MM.1S (cell line): Measurements from ENCODE around the gene PITPNM3.
A peak's percentile ranks its signal among the peaks of the same experiment; 100 is the strongest.

Source experiments
- DNase-seq: peaks from one replicate; pipeline ENCODE4 v3.0.0-alpha.2; 2015
- H2AFZ ChIP-seq: fragments of 300-600 bp; sonication (generic); 2 replicates; pipeline ENCODE4 v1.6.0; 2016; ENCODE audit warnings: antibody characterized with exemption, low read length
- H3F3A ChIP-seq: fragments of 300-600 bp; sonication (generic); 2 replicates; pipeline ENCODE4 v1.6.1; 2016; ENCODE audit warnings: mild to moderate bottlenecking, antibody characterized with exemption, low read length, moderate library complexity, mixed read lengths; ENCODE audit not compliant: insufficient read depth
- H3K27ac ChIP-seq: fragments of 300-600 bp; sonication (generic); 2 replicates; pipeline ENCODE4 v1.5.1; 2016; ENCODE audit warnings: mild to moderate bottlenecking, low read length
- H3K27me3 ChIP-seq: fragments of 300-600 bp; sonication (generic); replicated peaks from 2 replicates; pipeline ENCODE4 v1.6.0; 2016; ENCODE audit warnings: low read length; ENCODE audit not compliant: insufficient read depth
- H3K36me3 ChIP-seq: fragments of 300-600 bp; sonication (generic); replicated peaks from 2 replicates; pipeline ENCODE4 v1.6.1; 2016; ENCODE audit warnings: mild to moderate bottlenecking, low read length, mixed read lengths; ENCODE audit not compliant: insufficient read depth
- H3K4me1 ChIP-seq: fragments of 300-600 bp; sonication (generic); 2 replicates; pipeline ENCODE4 v1.6.1; 2016; ENCODE audit warnings: low read length, mixed read lengths
- H3K4me2 ChIP-seq: fragments of 300-600 bp; sonication (generic); 2 replicates; pipeline ENCODE4 v1.6.0; 2016; ENCODE audit warnings: low read depth, low read length
- H3K4me3 ChIP-seq: fragments of 300-600 bp; sonication (generic); 2 replicates; pipeline ENCODE4 v1.5.1; 2016; ENCODE audit warnings: low read length, mixed read lengths
- H3K79me2 ChIP-seq: fragments of 300-600 bp; sonication (generic); 2 replicates; pipeline ENCODE4 v1.6.1; 2016; ENCODE audit warnings: mixed run types, low read length, mixed read lengths
- H3K9ac ChIP-seq: fragments of 300-600 bp; sonication (generic); 2 replicates; pipeline ENCODE4 v1.6.1; 2016; ENCODE audit warnings: low read length, mixed read lengths
- H3K9me2 ChIP-seq: fragments of 300-600 bp; sonication (generic); replicated peaks from 2 replicates; pipeline ENCODE4 v1.6.1; 2016; ENCODE audit warnings: mild to moderate bottlenecking, low read length, mixed read lengths; ENCODE audit not compliant: insufficient read depth
- H3K9me3 ChIP-seq: fragments of 300-600 bp; sonication (generic); replicated peaks from 2 replicates; pipeline ENCODE4 v1.6.1; 2016; ENCODE audit warnings: mild to moderate bottlenecking, low read length, mixed read lengths; ENCODE audit not compliant: insufficient read depth
- H4K20me1 ChIP-seq: fragments of 300-600 bp; sonication (generic); 2 replicates; pipeline ENCODE4 v1.6.1; 2016; ENCODE audit warnings: mild to moderate bottlenecking, low read length, moderate library complexity, mixed read lengths; ENCODE audit not compliant: insufficient read depth
- EZH2 ChIP-seq: fragments of 300-600 bp; sonication (generic); optimal IDR thresholded peaks from 2 replicates; pipeline ENCODE3; 2017; ENCODE audit warnings: low read depth, mild to moderate bottlenecking, antibody characterized with exemption, low read length, mixed read lengths
- EZH2phosphoT487 ChIP-seq: fragments of 300-600 bp; sonication (generic); IDR thresholded peaks from 2 replicates; pipeline ENCODE4 v1.6.1; 2018; ENCODE audit warnings: antibody characterized with exemption, low read length
- TF ChIP-seq, protein P1 (sequence below): fragments of 300-600 bp; sonication (generic); IDR thresholded peaks from 2 replicates; pipeline ENCODE4 v1.5.1; 2016; ENCODE audit warnings: antibody characterized with exemption, low read length, mixed read lengths

Gene PITPNM3

GRCh38 chr17:6556121-6557039, at the start of gene PITPNM3:
Gene PITPNM3, minus strand, starts transcription at chr17:6556555. Its CDS starts 149 bp downstream, at chr17:6556406.
- Histone ChIP-seq H3K9ac (no peak within 1 kb of the TSS), H3K27me3 (peaks cover 51% of the 10 kb centered on the region), H3K36me3 (no peaks in the 10 kb centered on the region), H3K4me3 (no peak within 1 kb of the TSS), H3K79me2 (no peaks in the 10 kb centered on the region), H3K4me2 (peak within 1 kb of the TSS; percentile 9; the same call in 1 of the 2 replicates), H3K27ac (no peak within 1 kb of the TSS), H2AFZ (no peak within 1 kb of the TSS), H3K9me2 (no peaks in the 10 kb centered on the region), H3F3A (no peaks in the 10 kb centered on the region), H3K4me1 (no peaks in the 10 kb centered on the region), H4K20me1 (no peaks in the 10 kb centered on the region), H3K9me3 (no peaks in the 10 kb centered on the region)
- no peak for DNase-seq
- no peak for TF ChIP-seq EZH2phosphoT487
- TF ChIP-seq, protein P1, sequence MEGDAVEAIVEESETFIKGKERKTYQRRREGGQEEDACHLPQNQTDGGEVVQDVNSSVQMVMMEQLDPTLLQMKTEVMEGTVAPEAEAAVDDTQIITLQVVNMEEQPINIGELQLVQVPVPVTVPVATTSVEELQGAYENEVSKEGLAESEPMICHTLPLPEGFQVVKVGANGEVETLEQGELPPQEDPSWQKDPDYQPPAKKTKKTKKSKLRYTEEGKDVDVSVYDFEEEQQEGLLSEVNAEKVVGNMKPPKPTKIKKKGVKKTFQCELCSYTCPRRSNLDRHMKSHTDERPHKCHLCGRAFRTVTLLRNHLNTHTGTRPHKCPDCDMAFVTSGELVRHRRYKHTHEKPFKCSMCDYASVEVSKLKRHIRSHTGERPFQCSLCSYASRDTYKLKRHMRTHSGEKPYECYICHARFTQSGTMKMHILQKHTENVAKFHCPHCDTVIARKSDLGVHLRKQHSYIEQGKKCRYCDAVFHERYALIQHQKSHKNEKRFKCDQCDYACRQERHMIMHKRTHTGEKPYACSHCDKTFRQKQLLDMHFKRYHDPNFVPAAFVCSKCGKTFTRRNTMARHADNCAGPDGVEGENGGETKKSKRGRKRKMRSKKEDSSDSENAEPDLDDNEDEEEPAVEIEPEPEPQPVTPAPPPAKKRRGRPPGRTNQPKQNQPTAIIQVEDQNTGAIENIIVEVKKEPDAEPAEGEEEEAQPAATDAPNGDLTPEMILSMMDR = no peak
- no peak for TF ChIP-seq EZH2

DNA sequence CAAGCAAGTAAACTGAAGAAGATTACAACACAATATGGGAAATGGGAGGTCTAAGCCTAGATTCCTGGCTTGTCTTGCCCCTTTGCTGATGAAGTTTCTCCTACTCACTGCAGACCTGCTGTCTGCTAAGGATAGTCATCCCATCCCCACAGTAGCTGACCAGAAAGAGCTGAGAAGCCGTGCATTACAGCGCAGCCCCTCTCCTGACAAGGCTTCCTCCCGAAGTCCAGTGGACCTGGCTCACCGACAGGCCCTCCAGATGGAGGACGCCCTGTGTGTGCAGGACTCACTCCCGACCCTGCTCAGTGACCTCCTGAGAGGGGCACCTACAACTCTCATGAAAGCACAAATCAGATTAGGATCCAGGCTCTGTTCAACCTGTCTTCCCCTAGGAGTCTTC, 48.8 kb upstream of the PITPNM3 start:
- Histone ChIP-seq H3K4me3 (no peak overlapping the region), H3K9me2 (no peaks in the 10 kb centered on the region), H3K4me2 (no peak overlapping the region), H3K9me3 (no peaks in the 10 kb centered on the region), H3K36me3 (no peaks in the 10 kb centered on the region; the same call in 1 of the 2 replicates), H3K9ac (no peak overlapping the region), H3K4me1 (no peaks in the 10 kb centered on the region), H3F3A (no peaks in the 10 kb centered on the region), H3K27me3 (no peaks in the 10 kb centered on the region), H3K27ac (no peak overlapping the region), H2AFZ (no peak overlapping the region), H4K20me1 (no peaks in the 10 kb centered on the region), H3K79me2 (no peaks in the 10 kb centered on the region)
- DNase-seq = no peak
- no peak for TF ChIP-seq EZH2phosphoT487
- TF ChIP-seq EZH2 = no peak
- TF ChIP-seq, protein P1 = no peak

DNA sequence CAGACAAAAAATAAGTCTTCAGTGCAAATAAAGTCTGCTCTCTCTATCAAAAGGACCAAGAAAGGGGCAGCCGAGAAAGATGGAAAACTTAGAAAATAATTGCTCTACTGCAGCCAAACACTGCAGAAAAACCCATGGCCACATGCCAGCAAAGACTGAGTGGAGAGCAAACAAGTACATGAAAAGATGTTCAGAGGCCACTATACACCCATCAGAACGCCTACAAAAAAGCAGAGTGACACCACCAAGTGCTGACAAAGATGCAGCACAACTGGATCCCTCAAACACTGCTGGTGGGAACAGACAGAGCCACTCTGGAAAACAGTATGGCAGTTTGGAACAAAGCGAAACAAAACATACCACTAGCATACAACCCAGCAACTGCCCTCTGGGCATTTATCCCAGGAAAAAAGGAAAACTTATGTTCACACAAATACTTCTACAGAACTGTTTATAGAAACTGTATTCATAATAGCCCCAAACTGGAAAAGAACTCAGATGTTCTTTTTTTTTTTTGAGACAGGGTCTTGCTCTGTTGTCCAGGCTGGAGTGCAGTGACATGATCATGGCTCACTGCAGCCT, 47.5 kb upstream of the PITPNM3 start:
- H2AFZ ChIP-seq = no peak overlapping the region
- H3F3A ChIP-seq = no peaks in the 10 kb centered on the region
- no peaks in the 10 kb centered on the region for H3K4me1 ChIP-seq
- DNase-seq = no peak
- no peak overlapping the region for H3K9ac ChIP-seq
- H3K4me3 ChIP-seq = no peak overlapping the region
- no peaks in the 10 kb centered on the region for H3K9me2 ChIP-seq
- H3K27me3 ChIP-seq = no peaks in the 10 kb centered on the region
- no peaks in the 10 kb centered on the region for H3K79me2 ChIP-seq
- H3K4me2 ChIP-seq = no peak overlapping the region
- H3K27ac ChIP-seq = no peak overlapping the region
- H3K9me3 ChIP-seq = no peaks in the 10 kb centered on the region
- TF ChIP-seq, protein P1 = no peak
- TF ChIP-seq EZH2phosphoT487 = no peak
- TF ChIP-seq EZH2 = no peak
- no peaks in the 10 kb centered on the region for H3K36me3 ChIP-seq
- H4K20me1 ChIP-seq = no peaks in the 10 kb centered on the region
